Spleen (tissue), 11 donors: ENCODE data around the gene PATE4. TPM values are rescaled to one million over a fixed set of nuclear protein-coding genes. Genes with fewer than 3 reads are reported as not detected.

Experiments used
- DNase-seq: peaks from one replicate; pipeline ENCODE4 v3.0.0-alpha.2; 2020
- H3K27ac ChIP-seq, 8 donors: fragments of 200-600 bp; sonication (generic) in 7 of 8; 1 replicate in 4 of 8; 2 replicates in 4 of 8; pipeline versions ENCODE4 v1.5.0 to v1.8.0; 2016 to 2021; ENCODE audit warnings: inconsistent platforms in 4 of 8, mild to moderate bottlenecking in 4 of 8, moderate library complexity in 1 of 8
- H3K27me3 ChIP-seq, 7 donors: fragments of 200-600 bp; sonication (generic) in 6 of 7; replicated peaks in 1 of 7; 1 replicate in 4 of 7; 2 replicates in 3 of 7; pipeline versions ENCODE4 v1.5.0 to v1.8.0; 2016 to 2021; ENCODE audit warnings: inconsistent platforms in 3 of 7, mild to moderate bottlenecking in 1 of 7
- H3K36me3 ChIP-seq, 6 donors: fragments of 200-600 bp; sonication (generic) in 5 of 6; 1 replicate in 4 of 6; 2 replicates in 2 of 6; pipeline versions ENCODE4 v1.5.0 to v1.8.0; 2016 to 2021; ENCODE audit warnings: inconsistent platforms in 2 of 6
- H3K4me1 ChIP-seq, 6 donors: fragments of 200-600 bp; sonication (generic) in 5 of 6; 1 replicate in 3 of 6; 2 replicates in 3 of 6; pipeline versions ENCODE4 v1.5.0 to v1.8.0; 2016 to 2021; ENCODE audit warnings: inconsistent platforms in 3 of 6
- H3K4me3 ChIP-seq, 8 donors: fragments of 200-600 bp; sonication (generic) in 7 of 8; 1 replicate in 4 of 8; 2 replicates in 4 of 8; pipeline versions ENCODE4 v1.5.0 to v1.8.0; 2016 to 2021; ENCODE audit warnings: inconsistent platforms in 4 of 8, mild to moderate bottlenecking in 4 of 8, moderate library complexity in 2 of 8
- H3K9me3 ChIP-seq, 8 donors: fragments of 200-600 bp; sonication (generic) in 7 of 8; 1 replicate in 4 of 8; 2 replicates in 4 of 8; pipeline versions ENCODE4 v1.5.0 to v1.8.0; 2016 to 2021; ENCODE audit warnings: inconsistent platforms in 4 of 8
- CTCF ChIP-seq, 11 experiments: fragments of 200-600 bp in 7 of 11; fragments of 450-650 bp in 4 of 11; sonication (generic) in 4 of 11; IDR thresholded peaks in 8 of 11; conservative IDR thresholded peaks in 3 of 11; 1 replicate in 7 of 11; 2 replicates in 4 of 11; pipeline versions ENCODE4 v1.4.0 to v1.8.0; 2016 to 2021; ENCODE audit warnings: antibody characterized with exemption in 11 of 11, inconsistent platforms in 4 of 11, mild to moderate bottlenecking in 1 of 11
- POLR2A ChIP-seq, 3 donors: fragments of 450-650 bp; IDR thresholded peaks; one replicate each; pipeline ENCODE4 v1.5.1; 2017; ENCODE audit warnings: antibody characterized with exemption in 3 of 3, mild to moderate bottlenecking in 1 of 3
- POLR2AphosphoS5 ChIP-seq, 3 donors: sonication (generic); formaldehyde crosslinking; IDR thresholded peaks; one replicate each; pipeline ENCODE4 v1.5.1; 2017; ENCODE audit warnings: antibody characterized with exemption in 3 of 3
- WGBS, 5 donors: extraction: QIAGEN DNeasy Blood & Tissue Kit in 3 of 5; methylation state at CpG; one replicate each; pipeline versions ENCODE4 v1.1.5 to v1.1.7; 2013 to 2018; 5-methylcytosine and 5-hydroxymethylcytosine counted together
- intact Hi-C: fragments of 100-400 bp; cut with DNase I; formaldehyde crosslinking; loops from one replicate; pipeline ENCODE4 v1.15.0; 2023; ENCODE audit warnings: low total_unique reads
- polyA plus RNA-seq, 3 donors: library from polyadenylated mRNA; stranded (reverse); fragments of 200-250 nt; gene quantifications; one replicate each; pipeline ENCODE4 v1.2.1, GENCODE V29; 2013
- total RNA-seq, 7 donors: library from RNA; depleted of rRNA in 3 of 7; stranded (reverse); fragments of >200 nt in 3 of 7; fragmentation: NEBNext Ultra II Directional in 4 of 7; extraction: Animal tissue kit (Norgen Biotek cat#: 25700) in 4 of 7; gene quantifications; one replicate each; pipeline versions ENCODE4 v1.1.0 to v1.2.1, GENCODE V29; 2016 to 2021
- donor health status: healthy with polysubstance abuse.
- donor health status: DM: no; HTN: no; CAD: no; lungs with moderate emphysema.
- donor health status: DM: no; HTN: no; CAD: no.
- donor health status: Bipolar disorder and iron deficiency.
- donor health status: healthy.
- donor health status: DM: no; HTN: no; CAD: no.
- donor health status: DM: yes; HTN: yes; CAD: no.

The PATE4 gene
- total and polyA plus RNA-seq, 10 donors, result not detected

- Histone ChIP-seq H3K27me3 (no peaks in the 10 kb centered on the region), H3K4me3 (no peak overlapping the region), H3K9me3 (no peaks in the 10 kb centered on the region), H3K4me1 (peaks cover 0 to 3% (median 0%) of the 10 kb centered on the region in 6 donors), H3K27ac (no peak overlapping the region), H3K36me3 (no peaks in the 10 kb centered on the region)
- 64 to 96% (median 85%) methylated on average over 1 of the region's 1 CpG for WGBS, 5 donors
- TF ChIP-seq POLR2A (IDR thresholded peaks at IDR 0.05) (no peak), CTCF (IDR thresholded peaks at IDR 0.05 in 8 of 11, conservative IDR thresholded peaks at IDR 0.05 in 3 of 11) (no peak), POLR2AphosphoS5 (IDR thresholded peaks at IDR 0.05) (no peak)
- intact Hi-C loops, result no loop called here
- DNase-seq, result no peak
Observed at GRCh38 chr11:125881291-125881690, 48.2 kb downstream of the PATE4 start.

GRCh38 chr11:125883375-125883774 is 50.3 kb downstream of the PATE4 start:
- H3K4me3 ChIP-seq, result no peak overlapping the region
- H3K36me3 ChIP-seq, result no peaks in the 10 kb centered on the region
- DNase-seq, result no peak
- H3K27me3 ChIP-seq, result no peaks in the 10 kb centered on the region
- WGBS, 5 donors, result 80 to 91% (median 85%) methylated on average over 8 of the region's 8 CpGs
- peaks cover 0 to 18% (median 8%) of the 10 kb centered on the region in 6 donors for H3K4me1 ChIP-seq
- intact Hi-C loops, result no loop called here
- H3K27ac ChIP-seq, result no peak overlapping the region
- no peaks in the 10 kb centered on the region for H3K9me3 ChIP-seq
- TF ChIP-seq CTCF (IDR thresholded peaks at IDR 0.05 in 8 of 11, conservative IDR thresholded peaks at IDR 0.05 in 3 of 11) (no peak), POLR2A (IDR thresholded peaks at IDR 0.05) (no peak), POLR2AphosphoS5 (IDR thresholded peaks at IDR 0.05) (no peak)

GRCh38 chr11:125886997-125887372 is 53.9 kb downstream of the PATE4 start:
- Histone ChIP-seq H3K4me1 (peaks cover 0 to 39% (median 25%) of the 10 kb centered on the region in 6 donors), H3K9me3 (no peaks in the 10 kb centered on the region), H3K27me3 (no peaks in the 10 kb centered on the region), H3K36me3 (peaks cover 0 to 6% (median 0%) of the 10 kb centered on the region in 6 donors), H3K27ac (peak overlapping the region; percentile 15 to 97 (median 95)), H3K4me3 (peak overlapping the region; percentile 59 to 99 (median 86))
- no peak for TF ChIP-seq CTCF (IDR thresholded peaks at IDR 0.05 in 8 of 11, conservative IDR thresholded peaks at IDR 0.05 in 3 of 11)
- no peak for TF ChIP-seq POLR2AphosphoS5 (IDR thresholded peaks at IDR 0.05)
- no peak for TF ChIP-seq POLR2A (IDR thresholded peaks at IDR 0.05)
- intact Hi-C loops, result no loop called here
- DNase-seq, result peak; percentile 88
- WGBS, 5 donors, result 11 to 22% (median 19%) methylated on average over 14 to 24 of the region's 24 CpGs

GRCh38 chr11:125887373-125888324 is 54.5 kb downstream of the PATE4 start, which contains the start of gene HYLS1:
HYLS1 (plus strand) TSS chr11:125887668; CDS start chr11:125899369, 11,701 bp downstream.
- intact Hi-C loops, result no loop called here
- peak; percentile 98 for DNase-seq

More at GRCh38 chr11:125887373-125888324, 54.5 kb downstream of the PATE4 start, which contains the start of gene HYLS1:
- 0 to 1% (median 0%) methylated on average over 72 to 91 of the region's 91 CpGs for WGBS, 5 donors
- Histone ChIP-seq H3K27me3 (no peaks in the 10 kb centered on the region), H3K27ac (peak within 1 kb of the TSS; percentile 81 to 97 (median 95)), H3K9me3 (no peaks in the 10 kb centered on the region), H3K36me3 (peaks cover 0 to 13% (median 4%) of the 10 kb centered on the region in 6 donors), H3K4me1 (peaks cover 0 to 39% (median 25%) of the 10 kb centered on the region in 6 donors), H3K4me3 (peak within 1 kb of the TSS; percentile 59 to 99 (median 86))
- TF ChIP-seq POLR2A (IDR thresholded peaks at IDR 0.05) (peak in 1 of 3 donors; percentile 77), CTCF (IDR thresholded peaks at IDR 0.05 in 8 of 11, conservative IDR thresholded peaks at IDR 0.05 in 3 of 11) (peak in 7 of 11 experiments; percentile 5 to 48 (median 32)), POLR2AphosphoS5 (IDR thresholded peaks at IDR 0.05) (peak; percentile 91 to 98 (median 96))
